HEK293 (cell line): ENCODE results near the gene NANOS2.

Source experiments
- CTCF ChIA-PET: fragments of 350-600 bp; formaldehyde crosslinking; extraction: SDS; loops from one replicate; lab custom pipeline; 2021; ENCODE audit warnings: antibody characterized with exemption; lab: Yijun Ruan, JAX
- POLR2A ChIA-PET: fragments of 300-600 bp; formaldehyde crosslinking; extraction: SDS; loops from one replicate; lab custom pipeline; 2020; ENCODE audit warnings: antibody characterized with exemption, inconsistent platforms; lab: Yijun Ruan, JAX
- H3K27ac ChIP-seq: fragments of 200-500 bp; sonication (Bioruptor generic); 2 replicates; pipeline ENCODE4 v1.5.1; 2014; ENCODE audit warnings: low read depth, low read length, control low read depth, inconsistent platforms; ENCODE audit errors: extremely low read depth
- H3K36me3 ChIP-seq, 2 experiments: fragments of 200-500 bp in 1 of 2; sonication (Bioruptor generic) in 1 of 2; 1 replicate in 1 of 2; 2 replicates in 1 of 2; pipeline ENCODE4 v1.5.1; 2014 to 2017; ENCODE audit warnings: inconsistent platforms in 2 of 2, low read length in 2 of 2; ENCODE audit not compliant: control insufficient read depth in 2 of 2, insufficient read depth in 1 of 2
- H3K4me1 ChIP-seq: fragments of 200-500 bp; sonication (Bioruptor generic); 2 replicates; pipeline ENCODE4 v1.5.1; 2014; ENCODE audit warnings: mild to moderate bottlenecking, low read length, inconsistent platforms; ENCODE audit not compliant: control insufficient read depth, insufficient read depth
- H3K4me3 ChIP-seq: 2 replicates; pipeline ENCODE4 v1.5.1; 2011; ENCODE audit warnings: low read depth, mild to moderate bottlenecking, control low read depth, low read length, moderate library complexity
- H3K9me3 ChIP-seq: fragments of 200-500 bp; sonication (Bioruptor generic); 2 replicates; pipeline ENCODE4 v1.5.1; 2014; ENCODE audit warnings: low read depth, low read length, inconsistent platforms; ENCODE audit not compliant: control insufficient read depth, insufficient read depth
- EGR2 ChIP-seq: fragments of 450-650 bp; formaldehyde crosslinking; IDR thresholded peaks from 2 replicates; pipeline ENCODE4 v1.5.1; 2016; ENCODE audit warnings: low read depth, missing biosample characterization, missing genetic modification characterization
- HOXD13 ChIP-seq: sonication (generic); formaldehyde crosslinking; IDR thresholded peaks from 2 replicates; pipeline ENCODE4 v1.8.0; 2022; ENCODE audit warnings: missing genetic modification reagents, borderline replicate concordance
- KLF1 ChIP-seq: fragments of 450-650 bp; formaldehyde crosslinking; IDR thresholded peaks from 2 replicates; pipeline ENCODE4 v1.5.1; 2016; ENCODE audit warnings: missing biosample characterization, missing genetic modification characterization
- PRDM1 ChIP-seq: fragments of 450-650 bp; formaldehyde crosslinking; IDR thresholded peaks from 2 replicates; pipeline ENCODE4; 2016; ENCODE audit warnings: missing biosample characterization, missing genetic modification characterization
- SCRT2 ChIP-seq: fragments of 450-650 bp; formaldehyde crosslinking; IDR thresholded peaks from 2 replicates; pipeline ENCODE4 v1.5.1; 2016; ENCODE audit warnings: missing biosample characterization, missing genetic modification characterization
- ZFHX2 ChIP-seq: fragments of 450-650 bp; formaldehyde crosslinking; conservative IDR thresholded peaks from 2 replicates; pipeline ENCODE4 v1.5.1; 2016; ENCODE audit warnings: missing biosample characterization, missing genetic modification characterization
- ZNF121 ChIP-seq: fragments of 450-650 bp; formaldehyde crosslinking; IDR thresholded peaks from 2 replicates; pipeline ENCODE4 v1.5.1; 2016; ENCODE audit warnings: missing biosample characterization, missing genetic modification characterization
- ZNF23 ChIP-seq: fragments of 450-650 bp; formaldehyde crosslinking; IDR thresholded peaks from 2 replicates; pipeline ENCODE4 v1.5.1; 2016; ENCODE audit warnings: missing biosample characterization, missing genetic modification characterization, borderline replicate concordance
- ZNF366 ChIP-seq: fragments of 450-650 bp; formaldehyde crosslinking; conservative IDR thresholded peaks from 2 replicates; pipeline ENCODE4 v1.5.1; 2016; ENCODE audit warnings: missing biosample characterization, missing genetic modification characterization
- ZNF391 ChIP-seq: fragments of 450-650 bp; formaldehyde crosslinking; IDR thresholded peaks from 2 replicates; pipeline ENCODE4 v1.5.1; 2016; ENCODE audit warnings: low read depth, missing biosample characterization, missing genetic modification characterization, borderline replicate concordance
- ZNF560 ChIP-seq: fragments of 450-650 bp; formaldehyde crosslinking; IDR thresholded peaks from 2 replicates; pipeline ENCODE4 v1.5.1; 2017; ENCODE audit warnings: missing biosample characterization, missing genetic modification characterization, borderline replicate concordance
- ZNF623 ChIP-seq: fragments of 450-650 bp; formaldehyde crosslinking; IDR thresholded peaks from 2 replicates; pipeline ENCODE4 v1.5.1; 2016; ENCODE audit warnings: missing biosample characterization, missing genetic modification characterization
- ZNF837 ChIP-seq: fragments of 450-650 bp; formaldehyde crosslinking; IDR thresholded peaks from 2 replicates; pipeline ENCODE4 v1.5.1; 2016; ENCODE audit warnings: missing biosample characterization, missing genetic modification characterization
- TF ChIP-seq, protein P1 (sequence below): fragments of 450-650 bp; formaldehyde crosslinking; IDR thresholded peaks from 2 replicates; pipeline ENCODE4 v1.5.1; 2016; ENCODE audit warnings: missing biosample characterization, missing genetic modification characterization
- TF ChIP-seq, protein P2 (sequence below): fragments of 450-650 bp; formaldehyde crosslinking; IDR thresholded peaks from 2 replicates; pipeline ENCODE4 v1.5.1; 2017; ENCODE audit warnings: missing biosample characterization, missing genetic modification characterization
- TF ChIP-seq, protein P3 (sequence below): fragments of 450-650 bp; formaldehyde crosslinking; IDR thresholded peaks from 2 replicates; pipeline ENCODE4 v1.5.1; 2016; ENCODE audit warnings: missing biosample characterization, missing genetic modification characterization, low read depth
- TF ChIP-seq, protein P4 (sequence below): fragments of 450-650 bp; formaldehyde crosslinking; IDR thresholded peaks from 2 replicates; pipeline ENCODE4 v1.5.1; 2016; ENCODE audit warnings: missing biosample characterization, missing genetic modification characterization

Gene NANOS2

DNA sequence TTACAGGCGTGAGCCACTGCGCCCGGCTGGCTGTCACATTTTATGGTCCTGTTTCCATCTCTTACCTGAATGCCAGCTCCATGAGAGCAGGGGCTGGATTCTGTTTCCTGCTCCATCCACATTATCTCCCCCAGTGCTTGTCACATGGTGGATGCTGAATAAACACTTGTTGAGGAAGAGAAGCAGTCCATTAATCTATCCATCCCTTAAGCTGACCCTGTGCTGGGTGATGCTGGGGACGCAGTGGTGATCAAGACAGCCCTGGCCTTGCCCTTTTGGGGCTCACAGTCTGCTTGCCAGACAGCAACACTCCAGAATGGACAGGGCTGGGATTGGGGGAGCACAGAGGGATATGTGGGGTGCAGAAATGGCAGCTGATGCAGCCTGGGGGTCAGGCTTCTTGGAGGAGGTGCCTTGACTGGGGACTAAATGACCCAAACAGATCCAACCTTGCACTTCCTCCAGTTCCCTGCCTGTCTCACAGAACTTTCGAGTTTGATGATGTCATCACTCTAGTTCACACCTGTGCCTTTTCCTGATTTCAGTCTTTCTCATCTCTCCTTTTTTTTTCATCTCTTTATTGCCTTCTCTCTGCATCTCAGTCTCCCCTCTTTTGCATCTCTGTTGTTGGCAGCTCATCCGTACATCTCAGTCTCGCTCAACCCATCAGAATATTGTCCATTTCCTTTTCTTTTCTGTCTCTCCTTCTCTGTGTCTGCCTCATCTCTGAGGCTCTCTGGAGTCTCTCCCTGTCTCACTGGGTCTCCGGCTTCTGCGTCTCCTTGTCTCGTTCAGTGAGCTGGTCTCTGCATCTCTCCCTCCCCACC, 33.3 kb downstream of the NANOS2 start (continued):
- TF ChIP-seq, protein P1, sequence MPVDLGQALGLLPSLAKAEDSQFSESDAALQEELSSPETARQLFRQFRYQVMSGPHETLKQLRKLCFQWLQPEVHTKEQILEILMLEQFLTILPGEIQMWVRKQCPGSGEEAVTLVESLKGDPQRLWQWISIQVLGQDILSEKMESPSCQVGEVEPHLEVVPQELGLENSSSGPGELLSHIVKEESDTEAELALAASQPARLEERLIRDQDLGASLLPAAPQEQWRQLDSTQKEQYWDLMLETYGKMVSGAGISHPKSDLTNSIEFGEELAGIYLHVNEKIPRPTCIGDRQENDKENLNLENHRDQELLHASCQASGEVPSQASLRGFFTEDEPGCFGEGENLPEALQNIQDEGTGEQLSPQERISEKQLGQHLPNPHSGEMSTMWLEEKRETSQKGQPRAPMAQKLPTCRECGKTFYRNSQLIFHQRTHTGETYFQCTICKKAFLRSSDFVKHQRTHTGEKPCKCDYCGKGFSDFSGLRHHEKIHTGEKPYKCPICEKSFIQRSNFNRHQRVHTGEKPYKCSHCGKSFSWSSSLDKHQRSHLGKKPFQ: peak; percentile 83
- TF ChIP-seq ZNF121: no peak
- TF ChIP-seq KLF1 (tag by site-specific recombination): no peak
- peak; percentile 89 for TF ChIP-seq PRDM1 (tag by site-specific recombination)
- TF ChIP-seq, protein P2, sequence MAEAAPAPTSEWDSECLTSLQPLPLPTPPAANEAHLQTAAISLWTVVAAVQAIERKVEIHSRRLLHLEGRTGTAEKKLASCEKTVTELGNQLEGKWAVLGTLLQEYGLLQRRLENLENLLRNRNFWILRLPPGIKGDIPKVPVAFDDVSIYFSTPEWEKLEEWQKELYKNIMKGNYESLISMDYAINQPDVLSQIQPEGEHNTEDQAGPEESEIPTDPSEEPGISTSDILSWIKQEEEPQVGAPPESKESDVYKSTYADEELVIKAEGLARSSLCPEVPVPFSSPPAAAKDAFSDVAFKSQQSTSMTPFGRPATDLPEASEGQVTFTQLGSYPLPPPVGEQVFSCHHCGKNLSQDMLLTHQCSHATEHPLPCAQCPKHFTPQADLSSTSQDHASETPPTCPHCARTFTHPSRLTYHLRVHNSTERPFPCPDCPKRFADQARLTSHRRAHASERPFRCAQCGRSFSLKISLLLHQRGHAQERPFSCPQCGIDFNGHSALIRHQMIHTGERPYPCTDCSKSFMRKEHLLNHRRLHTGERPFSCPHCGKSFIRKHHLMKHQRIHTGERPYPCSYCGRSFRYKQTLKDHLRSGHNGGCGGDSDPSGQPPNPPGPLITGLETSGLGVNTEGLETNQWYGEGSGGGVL: 0 out of 2 replicates have a peak, but pooled peaks have one; percentile 28
- TF ChIP-seq, protein P3, sequence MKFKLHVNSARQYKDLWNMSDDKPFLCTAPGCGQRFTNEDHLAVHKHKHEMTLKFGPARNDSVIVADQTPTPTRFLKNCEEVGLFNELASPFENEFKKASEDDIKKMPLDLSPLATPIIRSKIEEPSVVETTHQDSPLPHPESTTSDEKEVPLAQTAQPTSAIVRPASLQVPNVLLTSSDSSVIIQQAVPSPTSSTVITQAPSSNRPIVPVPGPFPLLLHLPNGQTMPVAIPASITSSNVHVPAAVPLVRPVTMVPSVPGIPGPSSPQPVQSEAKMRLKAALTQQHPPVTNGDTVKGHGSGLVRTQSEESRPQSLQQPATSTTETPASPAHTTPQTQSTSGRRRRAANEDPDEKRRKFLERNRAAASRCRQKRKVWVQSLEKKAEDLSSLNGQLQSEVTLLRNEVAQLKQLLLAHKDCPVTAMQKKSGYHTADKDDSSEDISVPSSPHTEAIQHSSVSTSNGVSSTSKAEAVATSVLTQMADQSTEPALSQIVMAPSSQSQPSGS (tag by site-specific recombination): peak; percentile 96
- TF ChIP-seq ZNF391 (tag by site-specific recombination): no peak
- peak; percentile 83 for TF ChIP-seq SCRT2 (tag by site-specific recombination)
- peak; percentile 87 for TF ChIP-seq ZNF366 (tag by site-specific recombination)

DNA sequence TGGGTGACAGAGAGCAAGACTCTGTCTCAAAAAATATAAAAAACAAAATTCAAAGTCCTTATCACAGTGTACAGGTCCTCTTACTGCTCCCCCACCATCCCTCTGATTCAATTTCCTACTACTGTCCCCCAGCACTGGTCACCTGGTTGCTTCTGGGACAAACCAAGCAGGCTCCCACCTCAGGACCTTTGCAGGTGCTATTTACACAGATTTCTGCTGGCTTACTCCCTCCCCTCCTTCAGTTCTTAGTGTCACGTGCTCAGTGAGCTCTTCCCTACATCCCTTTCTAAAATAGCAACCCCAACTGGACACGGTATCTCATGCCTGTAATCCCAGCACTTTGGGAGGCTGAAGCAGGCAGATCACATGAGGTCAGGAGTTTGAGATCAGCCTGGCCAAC, 34.6 kb downstream of the NANOS2 start:
- no peaks in the 10 kb centered on the region for H3K9me3 ChIP-seq
- CTCF ChIA-PET: interaction anchor here (3.2 to 8.8 kb wide), 3 partner anchors 15 to 63 kb away, joined by 25 to 91 read pairs (median 55); partner anchors contain the start of genes FOXA3, MYPOP and SYMPK
- TF ChIP-seq, protein P4, sequence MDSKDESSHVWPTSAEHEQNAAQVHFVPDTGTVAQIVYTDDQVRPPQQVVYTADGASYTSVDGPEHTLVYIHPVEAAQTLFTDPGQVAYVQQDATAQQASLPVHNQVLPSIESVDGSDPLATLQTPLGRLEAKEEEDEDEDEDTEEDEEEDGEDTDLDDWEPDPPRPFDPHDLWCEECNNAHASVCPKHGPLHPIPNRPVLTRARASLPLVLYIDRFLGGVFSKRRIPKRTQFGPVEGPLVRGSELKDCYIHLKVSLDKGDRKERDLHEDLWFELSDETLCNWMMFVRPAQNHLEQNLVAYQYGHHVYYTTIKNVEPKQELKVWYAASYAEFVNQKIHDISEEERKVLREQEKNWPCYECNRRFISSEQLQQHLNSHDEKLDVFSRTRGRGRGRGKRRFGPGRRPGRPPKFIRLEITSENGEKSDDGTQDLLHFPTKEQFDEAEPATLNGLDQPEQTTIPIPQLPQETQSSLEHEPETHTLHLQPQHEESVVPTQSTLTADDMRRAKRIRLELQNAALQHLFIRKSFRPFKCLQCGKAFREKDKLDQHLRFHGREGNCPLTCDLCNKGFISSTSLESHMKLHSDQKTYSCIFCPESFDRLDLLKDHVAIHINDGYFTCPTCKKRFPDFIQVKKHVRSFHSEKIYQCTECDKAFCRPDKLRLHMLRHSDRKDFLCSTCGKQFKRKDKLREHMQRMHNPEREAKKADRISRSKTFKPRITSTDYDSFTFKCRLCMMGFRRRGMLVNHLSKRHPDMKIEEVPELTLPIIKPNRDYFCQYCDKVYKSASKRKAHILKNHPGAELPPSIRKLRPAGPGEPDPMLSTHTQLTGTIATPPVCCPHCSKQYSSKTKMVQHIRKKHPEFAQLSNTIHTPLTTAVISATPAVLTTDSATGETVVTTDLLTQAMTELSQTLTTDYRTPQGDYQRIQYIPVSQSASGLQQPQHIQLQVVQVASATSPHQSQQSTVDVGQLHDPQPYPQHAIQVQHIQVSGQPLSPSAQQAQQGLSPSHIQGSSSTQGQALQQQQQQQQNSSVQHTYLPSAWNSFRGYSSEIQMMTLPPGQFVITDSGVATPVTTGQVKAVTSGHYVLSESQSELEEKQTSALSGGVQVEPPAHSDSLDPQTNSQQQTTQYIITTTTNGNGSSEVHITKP (tag by site-specific recombination): peak; percentile 59
- no peak for TF ChIP-seq ZNF837 (tag by site-specific recombination)
- peak; percentile 87 for TF ChIP-seq ZNF623 (tag by site-specific recombination)
- TF ChIP-seq, all 188 proteins: peak for 2
- Histone ChIP-seq H3K4me3 (no peak overlapping the region), H3K36me3 (peaks cover 0 to 14% of the 10 kb centered on the region in 2 experiments; a peak in 1 of 3 replicates), H3K27ac (no peak overlapping the region), H3K4me1 (peaks cover 13% of the 10 kb centered on the region)
- POLR2A ChIA-PET: interaction anchor here (1.6 to 4.4 kb wide), 2 partner anchors 16 to 63 kb away, joined by 4 to 39 read pairs; partner anchors contain the start of genes FOXA3 and SYMPK

DNA sequence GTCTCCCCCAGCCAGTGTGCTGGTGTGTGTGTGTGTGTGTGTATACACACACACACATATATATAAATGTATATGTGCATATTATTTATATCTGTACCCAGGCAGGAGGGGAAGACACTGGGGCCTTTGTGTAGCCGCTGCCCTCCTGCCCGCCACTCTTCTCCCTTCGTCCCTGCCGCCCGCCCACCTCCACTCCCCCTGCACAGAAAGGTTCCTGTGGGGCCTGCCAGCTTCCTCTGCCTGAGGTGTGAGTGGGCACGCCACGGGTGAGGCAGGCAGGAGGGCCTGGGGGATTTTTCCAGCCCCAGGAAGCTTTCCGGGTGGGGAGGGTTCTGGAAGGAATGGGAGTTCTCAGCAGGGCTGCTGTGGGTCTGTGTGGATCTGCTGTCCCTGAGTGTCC, 35.5 kb downstream of the NANOS2 start:
- CTCF ChIA-PET: interaction anchor here (0.6 to 8.8 kb wide), 3 partner anchors 14 to 186 kb away, joined by 3 to 91 read pairs (median 55); partner anchors contain the start of genes FOXA3, QPCTL and SYMPK
- H3K4me3 ChIP-seq: no peak overlapping the region
- H3K4me1 ChIP-seq: peaks cover 11% of the 10 kb centered on the region
- H3K36me3 ChIP-seq: peaks cover 0 to 4% of the 10 kb centered on the region in 2 experiments; a peak in 1 of 3 replicates
- POLR2A ChIA-PET: interaction anchor here (1.6 to 4.4 kb wide), 2 partner anchors 15 to 62 kb away, joined by 4 to 39 read pairs; partner anchors contain the start of genes FOXA3 and SYMPK
- TF ChIP-seq EGR2 (tag by site-specific recombination): peak; percentile 52
- no peak for TF ChIP-seq ZNF560
- TF ChIP-seq HOXD13 (CRISPR knock-in tag): no peak
- TF ChIP-seq ZNF23 (tag by site-specific recombination): no peak
- no peak for TF ChIP-seq ZNF366 (tag by site-specific recombination)
- peak; percentile 58; the same call in 1 of the 2 replicates for TF ChIP-seq ZFHX2 (tag by site-specific recombination)
- no peaks in the 10 kb centered on the region for H3K9me3 ChIP-seq
- H3K27ac ChIP-seq: no peak overlapping the region
